ENCODE measurements around the gene LIPE.
A peak's percentile ranks its signal among the peaks of the same experiment; 100 is the strongest.

Gene LIPE

DNA sequence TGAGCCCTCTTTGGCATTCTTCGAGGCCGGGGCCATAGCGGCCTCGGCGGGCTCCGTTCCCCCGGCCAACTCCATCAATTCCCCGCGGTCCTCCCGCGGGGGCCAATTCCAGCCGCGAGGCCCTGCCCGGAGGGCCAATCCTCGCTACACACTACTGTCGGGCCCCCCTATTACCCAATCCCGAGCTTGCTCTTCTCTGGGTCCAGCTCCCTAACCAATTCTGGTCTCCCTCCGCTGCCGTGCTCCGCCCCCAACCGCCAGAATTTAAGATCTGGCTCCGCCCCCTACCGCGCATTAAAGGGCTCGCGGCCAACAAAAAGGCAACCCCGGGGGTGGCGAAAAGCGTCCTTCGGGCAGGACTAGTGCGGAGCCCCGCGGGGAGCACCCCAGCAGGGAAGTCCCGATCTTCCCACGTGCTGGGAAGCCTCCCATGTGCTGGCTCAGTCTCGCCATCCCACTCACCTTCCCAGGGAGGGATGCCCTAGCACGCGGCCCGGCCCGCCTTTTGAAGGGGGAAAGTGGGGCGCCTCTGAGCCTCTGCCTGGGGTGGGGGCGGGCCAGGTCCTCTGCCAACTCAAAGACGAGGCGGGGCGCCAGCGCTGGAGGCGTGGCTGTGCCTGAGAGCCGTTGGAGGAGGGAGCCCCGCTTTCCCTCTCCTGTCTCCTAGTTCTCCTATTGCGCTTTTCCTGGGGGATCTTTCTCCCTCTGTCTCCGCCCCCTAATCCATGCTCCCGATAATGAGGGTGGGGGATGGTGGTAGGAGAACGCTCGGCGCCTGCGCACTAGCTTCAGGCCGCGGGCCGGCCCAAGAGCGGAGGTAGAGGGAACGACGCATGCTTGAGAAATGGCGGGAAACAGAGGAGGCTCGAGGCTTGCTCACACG, 3.5 kb downstream of the LIPE start:
- TF ChIP-seq CTCF (IDR thresholded peaks at IDR 0.05; ENCODE audit: control insufficient read depth, extremely low read depth, insufficient read depth) = no peak
- no peak overlapping the region for H3K4me3 ChIP-seq (ENCODE audit: low read depth, low read length)
- no peak for DNase-seq (ENCODE audit: low read depth)

- H3K4me3 ChIP-seq (ENCODE audit: low read depth, low read length) = no peak overlapping the region
- no peak for TF ChIP-seq CTCF (IDR thresholded peaks at IDR 0.05; ENCODE audit: control insufficient read depth, extremely low read depth, insufficient read depth)
- DNase-seq (ENCODE audit: low read depth) = no peak
Observed at GRCh38 chr19:42422901-42423461, 4.2 kb downstream of the LIPE start.

- no peak for TF ChIP-seq CTCF (IDR thresholded peaks at IDR 0.05; ENCODE audit: control insufficient read depth, extremely low read depth, insufficient read depth)
- no peak overlapping the region for H3K4me3 ChIP-seq (ENCODE audit: low read depth, low read length)
- no peak for DNase-seq (ENCODE audit: low read depth)
Observed at GRCh38 chr19:42422092-42422900, 4.9 kb downstream of the LIPE start.

GRCh38 chr19:42421591-42422031, 5.6 kb downstream of the LIPE start:
- DNase-seq (ENCODE audit: low read depth) = no peak
- no peak for TF ChIP-seq CTCF (IDR thresholded peaks at IDR 0.05; ENCODE audit: control insufficient read depth, extremely low read depth, insufficient read depth)
- no peak overlapping the region for H3K4me3 ChIP-seq (ENCODE audit: low read depth, low read length)

DNA sequence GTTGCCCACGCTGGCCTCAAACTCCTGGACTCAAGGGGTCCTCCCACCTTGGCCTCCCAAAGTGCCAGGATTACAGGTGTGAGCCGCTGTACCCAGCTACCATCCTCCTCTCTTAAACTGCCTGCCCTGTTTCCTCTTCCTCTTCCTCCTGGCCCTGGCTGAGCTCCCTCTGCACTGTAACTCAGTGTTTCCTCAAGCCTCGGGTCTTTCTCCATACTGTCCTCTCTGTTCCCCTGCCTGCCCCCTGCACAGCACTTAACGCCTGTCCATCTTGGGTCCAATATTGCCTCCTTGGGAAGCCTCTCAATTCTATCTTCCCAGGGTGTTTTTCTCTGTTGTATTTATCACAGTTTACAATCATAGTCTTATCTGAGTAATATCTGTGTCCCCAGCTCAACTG, 6.1 kb downstream of the LIPE start:
- no peak for TF ChIP-seq CTCF (IDR thresholded peaks at IDR 0.05; ENCODE audit: control insufficient read depth, extremely low read depth, insufficient read depth)
- no peak overlapping the region for H3K4me3 ChIP-seq (ENCODE audit: low read depth, low read length)
- DNase-seq (ENCODE audit: low read depth) = no peak

GRCh38 chr19:42420055-42420544, 7.1 kb downstream of the LIPE start:
- no peak for DNase-seq (ENCODE audit: low read depth)
- H3K4me3 ChIP-seq (ENCODE audit: low read depth, low read length) = no peak overlapping the region
- TF ChIP-seq CTCF (IDR thresholded peaks at IDR 0.05; ENCODE audit: control insufficient read depth, extremely low read depth, insufficient read depth) = peak; percentile 65

All from LNCaP clone FGC (cell line).